Endothelial cell of umbilical vein (primary cell): ENCODE results near the gene NDUFB7.

Experiments used
- GATA2 ChIP-seq: IDR thresholded peaks from 2 replicates; pipeline ENCODE4 v1.7.0; 2011; ENCODE audit warnings: low read depth, mild to moderate bottlenecking, moderate library complexity, mixed read lengths, low read length; ENCODE audit not compliant: insufficient read length, insufficient read depth
- MYC ChIP-seq: IDR thresholded peaks from one replicate; pipeline ENCODE4 v1.6.1; 2011; ENCODE audit warnings: mild to moderate bottlenecking, low read depth, low read length
- POLR2AphosphoS5 ChIP-seq: IDR thresholded peaks from 2 replicates; pipeline ENCODE4 v1.6.1; 2012; ENCODE audit warnings: low read depth, mild to moderate bottlenecking, control low read depth, low read length, moderate library complexity; ENCODE audit not compliant: insufficient read depth
- TF ChIP-seq, protein P1 (sequence below), 2 donors: IDR thresholded peaks; 1 replicate in 1 of 2; 2 replicates in 1 of 2; pipeline ENCODE4 v1.5.1; 2011; ENCODE audit warnings: low read length in 2 of 2, mild to moderate bottlenecking in 2 of 2, moderate library complexity in 2 of 2, control low read depth in 1 of 2, inconsistent platforms in 1 of 2, low read depth in 1 of 2; ENCODE audit not compliant: insufficient read depth in 1 of 2; ENCODE audit errors: extremely low read depth in 1 of 2

DNA sequence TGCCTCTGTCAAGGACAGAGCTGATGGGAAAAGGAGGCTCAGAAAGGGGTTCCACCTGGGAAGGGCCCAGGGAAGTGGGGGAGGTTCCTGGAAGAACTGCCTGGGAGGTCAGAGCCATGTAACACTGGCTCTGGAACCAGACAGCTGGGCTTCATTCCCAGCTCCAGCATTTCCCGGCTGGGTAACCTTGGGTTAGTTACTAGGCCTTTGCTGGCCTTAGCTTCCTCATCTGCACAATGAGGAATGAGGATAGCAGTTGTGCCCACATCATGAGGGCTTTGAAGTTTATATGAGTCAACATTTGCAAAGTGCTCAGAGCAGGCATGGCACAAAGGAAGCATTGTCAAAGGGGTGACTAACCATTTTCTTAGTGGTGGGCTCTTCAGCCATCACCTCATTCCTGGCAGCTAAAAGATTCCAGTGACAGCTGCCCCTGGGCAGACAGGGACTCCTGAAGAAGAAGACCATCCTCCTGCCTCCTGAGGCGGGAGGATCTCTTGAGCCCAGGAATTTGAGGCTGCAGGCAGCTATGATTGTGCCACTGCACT, 51.9 kb downstream of the NDUFB7 start:
- TF ChIP-seq POLR2AphosphoS5 (no peak), MYC (no peak), GATA2 (no peak)
- TF ChIP-seq, protein P1, sequence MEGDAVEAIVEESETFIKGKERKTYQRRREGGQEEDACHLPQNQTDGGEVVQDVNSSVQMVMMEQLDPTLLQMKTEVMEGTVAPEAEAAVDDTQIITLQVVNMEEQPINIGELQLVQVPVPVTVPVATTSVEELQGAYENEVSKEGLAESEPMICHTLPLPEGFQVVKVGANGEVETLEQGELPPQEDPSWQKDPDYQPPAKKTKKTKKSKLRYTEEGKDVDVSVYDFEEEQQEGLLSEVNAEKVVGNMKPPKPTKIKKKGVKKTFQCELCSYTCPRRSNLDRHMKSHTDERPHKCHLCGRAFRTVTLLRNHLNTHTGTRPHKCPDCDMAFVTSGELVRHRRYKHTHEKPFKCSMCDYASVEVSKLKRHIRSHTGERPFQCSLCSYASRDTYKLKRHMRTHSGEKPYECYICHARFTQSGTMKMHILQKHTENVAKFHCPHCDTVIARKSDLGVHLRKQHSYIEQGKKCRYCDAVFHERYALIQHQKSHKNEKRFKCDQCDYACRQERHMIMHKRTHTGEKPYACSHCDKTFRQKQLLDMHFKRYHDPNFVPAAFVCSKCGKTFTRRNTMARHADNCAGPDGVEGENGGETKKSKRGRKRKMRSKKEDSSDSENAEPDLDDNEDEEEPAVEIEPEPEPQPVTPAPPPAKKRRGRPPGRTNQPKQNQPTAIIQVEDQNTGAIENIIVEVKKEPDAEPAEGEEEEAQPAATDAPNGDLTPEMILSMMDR (IDR thresholded peaks at IDR 0.05; ENCODE audit: extremely low read depth in 1 of 2, insufficient read depth in 1 of 2, low read depth in 1 of 2, low read length in 2 of 2): no peak
